ENCODE results near the gene PTPA.
"Not testable (repeated sequence)": the region's sequence is repeated elsewhere in the genome, so short reads cannot be mapped to it uniquely, and the experiment has no call there.

The PTPA gene

GRCh38 chr9:129161534-129161837 is 50.3 kb downstream of the PTPA start:
- no peak for DNase-seq

GRCh38 chr9:129162497-129163197 is 51.4 kb downstream of the PTPA start:
- no peak for DNase-seq

GRCh38 chr9:129163198-129163670 is 52.0 kb downstream of the PTPA start:
- DNase-seq, result not testable (repeated sequence)

- DNase-seq, result no peak
Measured at GRCh38 chr9:129163753-129164152, 52.5 kb downstream of the PTPA start.

- DNase-seq, result no peak
Measured at GRCh38 chr9:129164246-129164930, 53.2 kb downstream of the PTPA start.

- no peak for DNase-seq
Measured at GRCh38 chr9:129165198-129165597, 54.0 kb downstream of the PTPA start.

- peak; percentile 28 to 74 for DNase-seq
Measured at GRCh38 chr9:129166623-129167557, 55.7 kb downstream of the PTPA start.

- DNase-seq, result no peak
Measured at GRCh38 chr9:129170229-129170628, 59.0 kb downstream of the PTPA start.

GRCh38 chr9:129171993-129172751 is 61.0 kb downstream of the PTPA start:
- no peak for DNase-seq

- DNase-seq, result no peak
Measured at GRCh38 chr9:129172816-129173215, 61.6 kb downstream of the PTPA start.

- no peak for DNase-seq
Measured at GRCh38 chr9:129173296-129174101, 62.3 kb downstream of the PTPA start.

- DNase-seq, result peak; percentile 57 to 86
Measured at GRCh38 chr9:129174102-129174723, 63.0 kb downstream of the PTPA start.

GRCh38 chr9:129174724-129175514 is 63.7 kb downstream of the PTPA start:
- DNase-seq, result peak in 1 of 2 experiments; percentile 53

- DNase-seq, result no peak
Measured at GRCh38 chr9:129175515-129175824, 64.3 kb downstream of the PTPA start.

GRCh38 chr9:129175825-129176633 is 64.8 kb downstream of the PTPA start:
- peak; percentile 37 to 72 for DNase-seq

- peak in 1 of 2 experiments; percentile 49 for DNase-seq
Measured at GRCh38 chr9:129176701-129177442, 65.7 kb downstream of the PTPA start.

GRCh38 chr9:129177443-129177790 is 66.2 kb downstream of the PTPA start:
- peak in 1 of 2 experiments; percentile 67 for DNase-seq

GRCh38 chr9:129177791-129178567 is 66.8 kb downstream of the PTPA start, which contains the start of gene IER5L:
TSS of gene IER5L (minus strand) at chr9:129178261. CDS start at chr9:129178052, 209 bp downstream.
- peak; percentile 81 to 95 for DNase-seq

All from NCI-H526 (cell line).